IMR-90 (cell line): ENCODE data around the gene GPHB5. TPM values are rescaled to one million over a fixed set of nuclear protein-coding genes. Genes with fewer than 3 reads are reported as not detected.

Source experiments
- ATAC-seq: fragments of 200-7000 bp; cut with Tn5 transposase; 2 replicates; pipeline ENCODE4 v1.9.1; 2020; ENCODE audit warnings: low read depth, mild to moderate bottlenecking, moderate library complexity
- BruUV-seq: library from RNA; stranded (reverse); fragments of 400-500 nt; replicated peaks from 2 replicates; lab custom pipeline; 2021; lab: Mats Ljungman, UMichigan
- CTCF ChIA-PET: fragments of 300-600 bp; formaldehyde crosslinking; extraction: SDS; loops from one replicate; lab custom pipeline; 2021; ENCODE audit warnings: antibody characterized with exemption; lab: Yijun Ruan, JAX
- POLR2A ChIA-PET: fragments of 300-600 bp; sonication (Branson Sonifier 250); formaldehyde crosslinking; loops from one replicate; lab custom pipeline; 2022; ENCODE audit warnings: antibody characterized with exemption; ENCODE audit not compliant: unreplicated experiment; lab: Charles Lee
- DNase-seq: peaks from one replicate; pipeline ENCODE4 v3.0.0; 2013
- H2AFZ ChIP-seq: replicated peaks from 2 replicates; pipeline ENCODE3; 2013; ENCODE audit warnings: low read length, mild to moderate bottlenecking; ENCODE audit not compliant: poor library complexity
- H2AK5ac ChIP-seq: 2 replicates; pipeline ENCODE4 v1.6.1; 2013; ENCODE audit warnings: low read depth, low read length, inconsistent platforms
- H2AK9ac ChIP-seq: replicated peaks from 2 replicates; pipeline ENCODE3; 2013; ENCODE audit warnings: mild to moderate bottlenecking, low read depth, low read length, moderate library complexity; ENCODE audit not compliant: poor library complexity
- H2BK120ac ChIP-seq: 2 replicates; pipeline ENCODE4 v1.6.1; 2013; ENCODE audit warnings: low read depth, low read length, inconsistent platforms
- H2BK15ac ChIP-seq: 3 replicates; pipeline ENCODE4 v1.6.1; 2013; ENCODE audit warnings: low read depth, low read length, inconsistent platforms
- H2BK20ac ChIP-seq: 2 replicates; pipeline ENCODE4 v1.6.1; 2013; ENCODE audit warnings: low read depth, mild to moderate bottlenecking, inconsistent platforms, low read length, moderate library complexity
- H2BK5ac ChIP-seq: 2 replicates; pipeline ENCODE4 v1.6.1; 2013; ENCODE audit warnings: mild to moderate bottlenecking, low read depth, low read length, inconsistent platforms; ENCODE audit not compliant: poor library complexity, severe bottlenecking
- H3K14ac ChIP-seq: replicated peaks from 2 replicates; pipeline ENCODE4 v1.6.1; 2013; ENCODE audit warnings: low read depth, low read length, inconsistent platforms
- H3K18ac ChIP-seq: 2 replicates; pipeline ENCODE4 v1.6.1; 2013; ENCODE audit warnings: low read depth, low read length, control low read depth
- H3K23ac ChIP-seq: 2 replicates; pipeline ENCODE4 v1.6.1; 2013; ENCODE audit warnings: low read depth, low read length, inconsistent platforms
- H3K27ac ChIP-seq: 2 replicates; pipeline ENCODE4 v1.5.1; 2013; ENCODE audit warnings: mild to moderate bottlenecking, control low read depth, low read length; ENCODE audit not compliant: insufficient read depth
- H3K27me3 ChIP-seq: 2 replicates; pipeline ENCODE4 v1.6.1; 2013; ENCODE audit warnings: low read length; ENCODE audit not compliant: control insufficient read depth, insufficient read depth
- H3K36me3 ChIP-seq: 2 replicates; pipeline ENCODE4 v1.6.1; 2013; ENCODE audit warnings: low read length, mixed read lengths; ENCODE audit not compliant: control insufficient read depth, insufficient read depth
- H3K4ac ChIP-seq: 2 replicates; pipeline ENCODE4 v1.6.1; 2013; ENCODE audit warnings: low read depth, low read length, inconsistent platforms
- H3K4me1 ChIP-seq: 2 replicates; pipeline ENCODE4 v1.6.1; 2013; ENCODE audit warnings: low read length, mixed read lengths; ENCODE audit not compliant: control insufficient read depth, insufficient read depth
- H3K4me2 ChIP-seq: 2 replicates; pipeline ENCODE4 v1.6.1; 2013; ENCODE audit warnings: low read depth, mild to moderate bottlenecking, control low read depth, low read length, moderate library complexity
- H3K4me3 ChIP-seq: 2 replicates; pipeline ENCODE4 v1.5.1; 2013; ENCODE audit warnings: low read depth, mild to moderate bottlenecking, control low read depth, low read length, moderate library complexity; ENCODE audit not compliant: insufficient read depth
- H3K56ac ChIP-seq: 2 replicates; pipeline ENCODE4 v1.6.1; 2013; ENCODE audit warnings: low read length, inconsistent platforms; ENCODE audit not compliant: insufficient read depth; ENCODE audit errors: extremely low read depth
- H3K79me1 ChIP-seq, 2 experiments: 2 replicates each; pipeline ENCODE4 v1.6.1; 2013; ENCODE audit warnings: low read length in 2 of 2, inconsistent platforms in 1 of 2, low read depth in 1 of 2
- H3K9ac ChIP-seq: 2 replicates; pipeline ENCODE4 v1.6.1; 2013; ENCODE audit warnings: low read depth, low read length, control low read depth
- H3K9me1 ChIP-seq: 2 replicates; pipeline ENCODE4 v1.6.1; 2013; ENCODE audit warnings: low read length, inconsistent platforms; ENCODE audit not compliant: insufficient read depth
- H3K9me3 ChIP-seq: 2 replicates; pipeline ENCODE4 v1.6.1; 2013; ENCODE audit warnings: low read length; ENCODE audit not compliant: control insufficient read depth, insufficient read depth
- H4K20me1 ChIP-seq: 2 replicates; pipeline ENCODE4 v1.6.1; 2013; ENCODE audit warnings: low read length, inconsistent platforms; ENCODE audit not compliant: insufficient read depth
- H4K5ac ChIP-seq: 2 replicates; pipeline ENCODE4 v1.6.1; 2013; ENCODE audit warnings: mild to moderate bottlenecking, low read depth, low read length, control low read depth
- H4K8ac ChIP-seq, 2 experiments: 2 replicates each; pipeline ENCODE4 v1.6.1; 2013; ENCODE audit warnings: low read depth in 2 of 2, low read length in 2 of 2, control low read depth in 1 of 2, inconsistent platforms in 1 of 2
- H4K91ac ChIP-seq: 2 replicates; pipeline ENCODE4 v1.6.1; 2013; ENCODE audit warnings: low read depth, low read length, inconsistent platforms; ENCODE audit not compliant: insufficient read depth
- CEBPB ChIP-seq: IDR thresholded peaks from 2 replicates; pipeline ENCODE4 v1.6.1; 2012; ENCODE audit warnings: low read depth, low read length, improper control_type of control experiment
- CTCF ChIP-seq: conservative IDR thresholded peaks from 2 replicates; pipeline ENCODE4 v1.5.1; 2012; ENCODE audit warnings: mild to moderate bottlenecking, low read depth, low read length, improper control_type of control experiment
- ELK1 ChIP-seq: fragments of 150-350 bp; IDR thresholded peaks from 2 replicates; pipeline ENCODE4 v1.6.1; 2016; ENCODE audit warnings: low read depth, mild to moderate bottlenecking, low read length, moderate library complexity, borderline replicate concordance
- FOS ChIP-seq: fragments of 150-350 bp; IDR thresholded peaks from 2 replicates; pipeline ENCODE4 v1.6.1; 2016; ENCODE audit warnings: low read depth, low read length
- MAZ ChIP-seq: IDR thresholded peaks from 2 replicates; pipeline ENCODE4 v1.6.1; 2012; ENCODE audit warnings: low read depth, mild to moderate bottlenecking, low read length, improper control_type of control experiment, moderate library complexity, borderline replicate concordance
- MXI1 ChIP-seq: IDR thresholded peaks from 2 replicates; pipeline ENCODE4 v1.6.1; 2012; ENCODE audit warnings: low read depth, mild to moderate bottlenecking, low read length, moderate library complexity, borderline replicate concordance
- NFE2L2 ChIP-seq: fragments of 150-350 bp; IDR thresholded peaks from 2 replicates; pipeline ENCODE4 v1.6.1; 2016; ENCODE audit warnings: low read depth, mild to moderate bottlenecking, low read length
- POLR2A ChIP-seq: IDR thresholded peaks from 2 replicates; pipeline ENCODE4 v1.6.1; 2012; ENCODE audit warnings: mild to moderate bottlenecking, low read depth, low read length
- RAD21 ChIP-seq: IDR thresholded peaks from 2 replicates; pipeline ENCODE4 v1.6.1; 2012; ENCODE audit warnings: low read length, improper control_type of control experiment
- RFX5 ChIP-seq: IDR thresholded peaks from 2 replicates; pipeline ENCODE4 v1.8.0; 2012; ENCODE audit warnings: low read depth, mild to moderate bottlenecking, low read length, moderate library complexity
- SMC3 ChIP-seq: fragments of 150-350 bp; IDR thresholded peaks from 2 replicates; pipeline ENCODE4 v1.6.1; 2016; ENCODE audit warnings: low read depth, mild to moderate bottlenecking, antibody characterized with exemption, low read length, moderate library complexity
- USF2 ChIP-seq: fragments of 150-350 bp; IDR thresholded peaks from 2 replicates; pipeline ENCODE4 v1.6.1; 2017; ENCODE audit warnings: mild to moderate bottlenecking, antibody characterized with exemption, low read length, low read depth
- WGBS, 2 experiments: methylation state at CpG; one replicate each; pipeline versions ENCODE4 v1.1.5 to v1.1.7; 2013; ENCODE audit warnings: missing lambda C conversion rate in 2 of 2; ENCODE audit not compliant: insufficient read length in 1 of 2; ENCODE audit errors: extremely low coverage in 2 of 2; 5-methylcytosine and 5-hydroxymethylcytosine counted together
- dilution Hi-C: fragments of 300-500 bp; cut with HindIII; formaldehyde crosslinking; loops from one replicate; pipeline ENCODE4 v1.14.3; 2018; ENCODE audit warnings: low sequenced_read_pairs; ENCODE audit not compliant: unreplicated experiment
- in situ Hi-C: fragments of 300-500 bp; cut with MboI; formaldehyde crosslinking; loops from 3 replicates; pipeline ENCODE4 v1.14.3; 2019; ENCODE audit warnings: low sequenced_read_pairs, inconsistent platforms, mixed read lengths
- intact Hi-C: fragments of 100-400 bp; cut with micrococcal nuclease; formaldehyde crosslinking; loops from 2 replicates; pipeline ENCODE4 v1.10.0; 2022
- polyA plus RNA-seq, 3 experiments: library from polyadenylated mRNA; depleted of rRNA; stranded (reverse); fragments of >200 nt; gene quantifications; 2 replicates each; pipeline ENCODE4 v1.2.3, GENCODE V29; 2012; ENCODE audit warnings: low replicate concordance in 1 of 3
- total RNA-seq: library from RNA; depleted of rRNA; stranded (reverse); fragments of >200 nt; gene quantifications from 2 replicates; pipeline ENCODE4 v1.2.3, GENCODE V29; 2012

Gene GPHB5
- total and polyA plus RNA-seq, 2 of the 4 experiments (the other 2 are of a cell fraction), result not detected

- TF ChIP-seq CTCF, result no peak
Observed at GRCh38 chr14:63328787-63329737, 10.3 kb upstream of the GPHB5 start (continued).

GRCh38 chr14:63326840-63327239, 8.1 kb upstream of the GPHB5 start:
- no peak overlapping the region for H4K91ac ChIP-seq
- no peak for TF ChIP-seq FOS
- TF ChIP-seq RFX5, result no peak
- TF ChIP-seq USF2, result no peak
- TF ChIP-seq ELK1, result no peak
- TF ChIP-seq MAZ, result no peak
- TF ChIP-seq SMC3, result no peak
- no peak for TF ChIP-seq CEBPB
- TF ChIP-seq POLR2A, result no peak
- TF ChIP-seq NFE2L2, result no peak
- TF ChIP-seq MXI1, result no peak
- no peak for TF ChIP-seq RAD21
- no peak for ATAC-seq
- H4K5ac ChIP-seq, result no peak overlapping the region
- no peaks in the 10 kb centered on the region for H3K4me1 ChIP-seq
- no peak overlapping the region for H3K27ac ChIP-seq
- 87% methylated on average over 3 of the region's 5 CpGs; no CpG with 5 or more reads in 1 of the 2 experiments for WGBS, 2 experiments
- no peak overlapping the region for H3K4me3 ChIP-seq
- H3K36me3 ChIP-seq, result no peaks in the 10 kb centered on the region
- H4K8ac ChIP-seq, result no peak overlapping the region
- DNase-seq, result no peak
- POLR2A ChIA-PET, result no interaction called here
- H3K4me2 ChIP-seq, result no peak overlapping the region
- no peak overlapping the region for H2BK5ac ChIP-seq
- H2BK15ac ChIP-seq, result no peak overlapping the region
- intact Hi-C loops (no loop called here), in situ Hi-C loops (no loop called here), dilution Hi-C loops (no loop called here)
- no peak overlapping the region for H3K14ac ChIP-seq
- H3K4ac ChIP-seq, result no peak overlapping the region
- no peaks in the 10 kb centered on the region for H4K20me1 ChIP-seq
- CTCF ChIA-PET, result no interaction called here
- H3K79me1 ChIP-seq, result no peaks in the 10 kb centered on the region
- H3K56ac ChIP-seq, result no peak overlapping the region
- no peak overlapping the region for H2BK120ac ChIP-seq
- no peak overlapping the region for H3K23ac ChIP-seq
- no peak overlapping the region for H2AK9ac ChIP-seq
- BruUV-seq, result no TSS peak
- H3K9ac ChIP-seq, result no peak overlapping the region
- no peaks in the 10 kb centered on the region for H3K9me1 ChIP-seq
- H2AFZ ChIP-seq, result no peak overlapping the region
- no peak overlapping the region for H2AK5ac ChIP-seq
- H3K18ac ChIP-seq, result no peak overlapping the region
- peaks cover 6% of the 10 kb centered on the region for H3K27me3 ChIP-seq
- no peaks in the 10 kb centered on the region for H3K9me3 ChIP-seq
- no peak overlapping the region for H2BK20ac ChIP-seq
